ENCODE results near the gene ARMH2. TPM values are rescaled to one million over a fixed set of nuclear protein-coding genes. Genes with fewer than 3 reads are reported as not detected.
A peak's percentile ranks its signal among the peaks of the same experiment; 100 is the strongest.

Gene ARMH2
- total RNA-seq, 1 donor: 0.54 TPM

DNA sequence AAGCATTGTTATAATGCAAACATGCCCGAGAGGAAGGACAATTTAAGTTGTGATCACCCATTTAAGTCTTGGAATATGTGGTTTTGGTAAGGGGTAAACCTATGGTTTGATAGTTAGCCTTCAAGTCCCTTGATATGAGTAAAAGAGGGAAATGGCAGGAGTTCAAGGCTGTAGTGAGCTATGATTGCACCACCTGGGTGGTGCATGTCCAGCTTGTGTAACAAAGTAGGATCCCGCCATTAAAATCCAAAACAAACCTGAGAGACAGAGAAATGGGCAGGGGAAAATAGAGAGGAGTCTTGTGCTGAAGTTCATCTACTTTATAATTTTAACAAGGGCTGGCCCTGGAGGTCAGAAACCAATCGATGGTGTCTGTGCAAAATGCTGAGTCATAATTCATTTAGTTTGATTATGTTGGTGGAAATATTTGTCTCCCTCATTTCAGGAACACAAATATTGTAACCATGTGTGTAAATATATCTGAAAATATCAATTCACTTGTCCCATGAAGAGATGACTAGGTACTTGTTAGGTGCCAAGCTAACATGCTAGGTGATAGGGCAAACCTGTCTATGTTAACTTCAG lies 23.2 kb upstream of the ARMH2 start:
- DNase-seq (ENCODE audit: low read depth in 2 of 3, low spot score in 2 of 3): no peak

DNA sequence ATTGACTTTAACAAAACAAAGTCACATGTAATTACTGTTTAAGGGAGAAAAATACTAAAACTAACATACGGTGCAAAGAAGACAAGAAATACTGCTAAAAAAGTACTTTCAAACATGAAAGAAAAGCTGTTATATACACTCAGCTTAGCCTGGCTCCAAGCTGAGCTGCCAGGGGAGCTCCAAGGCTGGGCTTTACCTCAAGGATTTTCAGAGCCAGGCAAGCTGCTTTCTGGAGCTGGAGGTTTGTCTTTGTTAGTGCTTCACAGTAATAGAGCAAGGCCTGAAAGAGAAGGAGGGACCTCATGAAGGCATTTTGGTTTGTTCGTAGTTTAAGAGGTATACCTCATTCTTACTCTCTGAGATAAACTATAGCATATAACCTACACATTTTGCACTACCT lies 19.6 kb upstream of the ARMH2 start:
- no peak for DNase-seq (ENCODE audit: low read depth in 2 of 3, low spot score in 2 of 3)

DNA sequence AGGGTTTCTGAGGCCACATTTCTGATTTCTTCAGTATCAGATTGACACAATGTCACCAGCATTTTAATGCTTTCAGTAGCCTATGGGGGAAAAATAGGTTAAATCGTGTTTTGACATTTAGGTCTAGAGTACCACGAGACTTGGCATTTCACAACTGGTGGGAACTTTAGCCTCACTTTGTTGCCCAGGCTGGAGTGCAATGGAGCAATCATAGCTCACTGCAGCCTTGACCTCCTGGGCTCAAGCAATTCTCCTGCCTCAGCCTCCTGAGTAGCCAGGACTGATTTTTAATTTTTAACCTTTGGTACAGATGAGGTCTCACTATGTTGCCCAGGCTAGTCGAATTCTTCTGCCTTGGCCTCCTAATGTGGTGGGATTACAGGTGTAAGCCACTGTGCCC lies 11.0 kb upstream of the ARMH2 start:
- DNase-seq (ENCODE audit: low read depth in 2 of 3, low spot score in 2 of 3): no peak

DNA sequence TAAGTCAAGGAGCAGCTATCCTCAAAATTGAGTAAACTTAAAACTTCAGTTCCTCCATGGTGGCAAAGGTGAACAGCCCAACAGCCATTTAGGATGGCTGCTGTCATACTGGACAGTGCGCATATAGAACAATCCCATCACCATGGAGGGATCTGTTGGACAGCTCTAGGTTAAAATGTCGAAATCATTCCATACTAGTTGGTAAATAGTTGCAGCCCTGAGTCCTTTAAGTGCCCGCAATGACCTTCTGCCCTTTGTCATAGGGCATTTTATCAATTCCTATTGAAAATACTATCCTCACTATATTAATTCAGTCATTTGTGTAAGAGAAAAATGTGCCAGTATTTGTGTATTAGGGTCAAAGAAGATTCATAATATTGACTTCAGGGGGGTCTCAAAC lies 8.9 kb upstream of the ARMH2 start:
- no peak for DNase-seq (ENCODE audit: low read depth in 2 of 3, low spot score in 2 of 3)

DNA sequence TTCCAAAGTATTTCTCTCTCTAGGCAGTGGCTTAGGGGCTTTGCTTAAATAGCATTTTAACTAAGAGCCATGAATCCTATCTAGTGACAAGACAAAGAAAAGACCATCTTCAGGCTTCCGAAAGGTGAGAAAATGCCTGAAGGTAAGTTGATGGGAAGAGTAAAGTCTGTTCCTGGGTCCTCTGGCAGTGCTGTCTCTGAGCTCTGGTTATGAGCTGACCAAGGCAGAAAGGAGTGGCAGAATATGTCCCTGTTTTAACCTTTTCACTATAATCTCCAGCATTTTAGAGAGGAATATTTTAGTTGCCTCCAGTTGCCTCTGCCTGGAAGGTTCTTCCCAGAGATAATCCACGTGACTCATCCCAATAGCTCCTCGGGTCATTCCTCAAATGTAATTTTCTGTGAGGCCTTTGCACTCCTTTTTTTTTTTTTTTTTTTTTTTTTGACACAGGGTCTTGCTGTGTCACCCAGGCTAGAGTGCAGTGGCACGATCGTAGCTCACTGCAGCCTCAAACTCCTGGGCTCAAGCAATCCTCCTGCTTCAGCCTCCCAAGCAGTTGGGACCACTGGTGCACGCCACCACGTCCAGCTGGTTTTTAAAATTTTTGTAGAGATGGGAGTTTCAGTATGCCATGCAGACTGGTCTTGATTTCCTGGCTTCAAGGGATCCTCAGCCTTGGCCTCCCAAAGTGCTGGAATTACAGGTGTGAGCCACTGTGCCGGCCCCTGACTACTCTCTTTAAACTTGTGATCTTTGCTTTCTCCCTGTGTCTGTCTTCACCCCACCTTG lies 3.7 kb upstream of the ARMH2 start:
- no peak for DNase-seq (ENCODE audit: low read depth in 2 of 3, low spot score in 2 of 3)

DNA sequence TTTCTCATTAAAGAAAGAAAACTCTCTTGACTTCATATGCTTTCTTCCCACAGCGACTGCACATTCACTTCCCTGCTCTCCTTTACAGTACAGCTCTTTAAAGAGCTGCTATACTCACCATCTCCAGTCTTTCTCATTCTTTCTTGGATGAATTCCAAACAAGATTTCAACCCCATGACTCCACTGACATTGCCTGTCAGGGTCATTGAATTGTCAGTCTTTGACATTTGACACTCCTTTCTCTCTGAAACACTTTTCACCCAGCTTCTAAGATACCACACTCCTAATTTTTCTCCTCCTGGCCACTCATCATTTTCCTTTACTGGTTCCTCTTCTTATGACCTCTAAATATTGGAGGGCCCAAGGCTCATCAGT lies 811 bp upstream of the ARMH2 start:
- no peak for DNase-seq (ENCODE audit: low read depth in 2 of 3, low spot score in 2 of 3)

DNA sequence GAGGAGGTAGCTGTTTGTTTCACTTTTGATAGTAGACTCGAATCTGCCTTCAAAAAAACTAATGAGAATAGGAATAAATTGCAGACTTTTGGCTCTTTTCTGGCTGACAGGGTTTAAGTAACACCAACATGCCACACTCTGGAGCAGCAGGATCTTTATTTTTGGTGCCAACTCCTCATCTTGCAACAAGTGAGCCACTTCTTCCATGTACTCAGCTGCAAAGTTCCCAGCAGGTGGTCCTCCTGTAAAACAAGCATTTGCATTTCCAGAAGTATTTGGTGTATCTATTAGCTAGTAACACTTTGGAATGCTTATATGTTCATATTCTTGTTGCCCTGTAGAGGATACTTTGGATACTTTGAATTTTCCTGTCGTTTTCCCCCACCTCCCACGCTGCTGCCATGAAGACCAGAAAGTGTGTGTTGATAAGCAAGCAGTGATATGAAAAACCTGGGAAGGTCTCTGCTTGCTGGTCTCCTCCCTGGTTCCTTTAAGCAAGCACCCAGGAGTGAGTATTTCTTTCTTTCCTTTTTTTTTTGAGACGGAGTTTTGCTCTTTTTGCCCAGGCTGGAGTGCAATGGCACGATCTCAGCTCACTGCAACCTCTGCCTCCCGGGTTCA lies 1.0 kb downstream of the ARMH2 start:
- DNase-seq (ENCODE audit: low read depth in 2 of 3, low spot score in 2 of 3): no peak

DNA sequence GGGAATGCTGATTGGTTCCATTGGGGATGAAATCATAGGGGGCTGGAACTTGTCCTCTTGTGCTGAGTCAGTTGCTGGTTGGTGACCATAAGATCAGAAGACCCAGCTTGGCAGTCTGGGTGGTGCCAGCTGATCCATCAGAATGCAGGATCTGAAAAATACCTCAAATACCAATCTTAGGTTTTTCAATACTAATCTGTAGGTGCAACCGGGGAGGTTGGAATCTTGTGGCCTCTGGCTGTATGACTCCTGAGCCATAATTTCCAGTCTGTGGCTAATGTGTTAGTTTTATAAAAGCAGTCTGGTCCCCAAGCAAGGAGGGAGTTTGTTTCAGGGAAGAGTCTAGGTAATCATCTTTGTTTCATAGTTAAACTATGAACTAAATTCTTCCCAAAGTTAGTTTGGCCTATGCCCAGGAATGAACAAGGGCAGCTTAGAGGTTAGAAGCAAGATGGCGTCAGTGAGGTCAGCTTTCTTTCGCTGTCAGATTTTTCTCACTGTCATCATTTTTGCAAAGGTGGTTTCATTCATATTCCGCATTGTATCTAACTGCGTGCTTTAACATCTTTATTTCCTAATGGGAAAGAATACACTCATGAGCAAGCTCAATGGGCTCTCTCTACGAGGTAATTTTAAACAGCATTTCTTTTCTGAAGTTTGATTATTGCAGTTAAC lies 2.0 kb downstream of the ARMH2 start:
- no peak for DNase-seq (ENCODE audit: low read depth in 2 of 3, low spot score in 2 of 3)

DNA sequence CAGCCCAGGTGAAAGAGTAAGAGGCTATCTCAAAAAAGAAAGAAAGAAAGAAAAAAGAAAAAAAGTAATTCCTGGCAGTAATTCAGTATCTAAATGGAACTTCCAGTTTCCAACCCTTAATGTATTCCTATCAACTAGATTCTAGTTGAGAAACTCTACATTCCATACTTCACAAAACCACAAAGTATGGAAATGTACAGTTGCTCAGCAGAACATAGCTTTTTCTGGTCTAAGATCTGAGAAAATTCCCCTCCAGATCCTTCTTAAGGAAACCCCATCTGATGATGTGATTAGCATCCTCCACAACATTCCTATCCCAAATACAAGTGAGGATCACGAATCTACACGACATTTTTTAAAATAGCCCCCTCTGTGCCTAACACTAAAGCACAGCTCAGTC lies 3.6 kb downstream of the ARMH2 start:
- no peak for DNase-seq (ENCODE audit: low read depth in 2 of 3, low spot score in 2 of 3)

DNA sequence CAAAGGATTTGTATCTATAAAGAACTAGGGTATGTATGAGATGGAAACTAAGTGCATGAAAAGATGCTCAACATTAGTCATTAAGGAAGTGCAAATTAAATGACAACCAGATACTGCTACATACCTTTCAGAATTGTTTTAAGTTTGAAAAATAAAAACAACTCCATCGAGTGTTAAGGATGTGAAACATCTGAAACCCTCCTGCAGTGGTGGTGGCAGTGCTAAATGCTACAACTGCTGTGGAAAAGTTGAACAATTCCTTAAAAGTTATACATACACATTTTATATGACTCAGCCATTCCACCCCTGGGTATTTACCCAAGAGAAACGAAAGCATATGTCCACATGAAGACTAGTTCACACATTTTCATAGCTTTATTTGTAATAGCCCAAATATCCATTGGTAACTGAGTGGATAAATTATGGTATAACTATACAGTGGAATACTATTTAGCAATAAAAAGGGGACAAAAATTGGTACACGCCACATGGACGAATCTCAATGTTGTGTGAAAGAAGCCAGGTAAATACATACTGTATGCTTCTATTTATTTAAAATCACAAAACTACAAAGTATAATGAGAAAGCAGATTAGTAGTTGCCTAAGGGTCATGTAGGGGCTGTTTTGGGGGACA lies 10.6 kb downstream of the ARMH2 start:
- DNase-seq (ENCODE audit: low read depth in 2 of 3, low spot score in 2 of 3): no peak

DNA sequence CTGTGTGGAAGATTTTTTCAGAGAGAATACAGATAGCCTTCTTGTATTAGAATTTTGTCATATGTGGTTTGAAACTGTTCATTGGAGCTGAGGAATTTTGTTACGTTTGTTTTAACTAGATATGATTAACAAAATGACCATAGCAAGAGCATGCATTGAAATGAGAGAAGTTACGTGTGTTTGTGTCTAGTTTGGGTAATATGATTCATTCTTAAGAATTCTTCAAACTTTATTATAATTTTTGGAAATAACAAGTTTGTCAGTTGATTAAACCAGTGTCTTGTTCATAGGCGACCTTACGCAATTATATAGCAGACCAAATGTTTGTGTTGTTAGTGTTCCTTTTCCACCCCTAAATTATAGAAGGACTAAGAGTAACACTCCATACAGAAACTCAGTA lies 18.5 kb downstream of the ARMH2 start:
- no peak for DNase-seq (ENCODE audit: low read depth in 2 of 3, low spot score in 2 of 3)

DNA sequence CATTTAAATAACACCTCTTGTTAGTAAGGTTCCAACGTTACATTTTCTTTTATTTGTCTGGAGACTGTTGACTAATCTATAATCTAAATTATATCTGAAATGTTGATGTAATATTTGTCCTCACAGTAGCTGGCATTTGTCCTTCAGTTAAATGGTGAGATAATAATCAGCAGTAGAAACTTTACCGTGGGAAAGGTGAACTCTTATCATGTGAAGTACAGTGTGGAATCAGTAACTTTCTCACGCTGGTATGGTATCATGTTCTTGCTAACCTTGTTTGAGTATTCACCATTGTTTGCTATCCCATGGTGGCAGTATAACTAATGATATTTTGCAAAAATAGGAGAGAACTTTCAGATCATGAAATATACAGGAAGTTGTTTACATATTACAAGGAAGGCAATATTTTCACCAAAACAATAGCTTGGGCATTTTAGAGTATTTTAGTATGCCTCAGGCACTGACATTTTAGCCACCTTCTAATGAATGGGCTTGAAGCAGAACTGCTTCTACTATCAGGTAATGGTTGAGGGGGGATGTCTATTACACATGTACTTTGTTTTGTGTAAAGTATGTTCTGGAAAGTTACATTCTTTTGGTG lies 19.2 kb downstream of the ARMH2 start:
- no peak for DNase-seq (ENCODE audit: low read depth in 2 of 3, low spot score in 2 of 3)

DNA sequence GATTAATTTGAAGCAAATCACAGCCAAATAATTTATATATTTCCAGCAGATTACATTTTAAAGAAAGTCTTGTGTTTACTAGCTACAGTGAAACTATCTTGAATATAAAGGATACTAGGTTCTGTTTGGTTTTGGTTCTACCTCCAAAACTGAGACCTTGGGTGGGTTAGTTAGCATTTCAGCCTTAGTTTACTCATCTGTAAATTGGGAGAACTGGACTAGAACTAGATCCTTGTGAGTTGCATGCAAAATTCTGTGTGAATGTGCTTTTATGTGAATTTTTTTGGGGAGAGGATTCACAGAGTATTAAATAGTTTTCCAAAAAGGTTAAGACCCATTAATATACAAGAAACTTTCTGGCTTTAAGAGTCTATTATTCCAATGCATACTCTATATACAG lies 19.8 kb downstream of the ARMH2 start:
- no peak for DNase-seq (ENCODE audit: low read depth in 2 of 3, low spot score in 2 of 3)

DNA sequence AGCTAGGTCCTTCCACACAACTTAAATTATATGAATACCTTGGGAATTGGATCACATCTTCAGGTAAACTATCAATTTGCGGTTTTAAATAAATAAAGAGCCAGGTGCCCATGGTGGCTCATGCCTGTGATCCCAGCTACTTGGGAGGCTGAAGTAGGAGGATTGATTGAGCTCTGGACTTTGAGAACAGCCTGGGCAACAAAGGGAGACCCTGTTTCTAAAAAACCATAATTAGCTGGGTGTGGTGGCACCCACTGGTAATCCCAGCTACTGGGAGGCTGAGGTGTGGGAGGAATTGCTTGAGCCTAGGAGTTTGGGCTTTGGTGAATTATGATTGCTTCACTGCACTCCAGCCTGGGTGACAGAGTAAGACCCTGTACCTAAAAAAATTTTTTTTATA lies 20.6 kb downstream of the ARMH2 start:
- no peak for DNase-seq (ENCODE audit: low read depth in 2 of 3, low spot score in 2 of 3)

DNA sequence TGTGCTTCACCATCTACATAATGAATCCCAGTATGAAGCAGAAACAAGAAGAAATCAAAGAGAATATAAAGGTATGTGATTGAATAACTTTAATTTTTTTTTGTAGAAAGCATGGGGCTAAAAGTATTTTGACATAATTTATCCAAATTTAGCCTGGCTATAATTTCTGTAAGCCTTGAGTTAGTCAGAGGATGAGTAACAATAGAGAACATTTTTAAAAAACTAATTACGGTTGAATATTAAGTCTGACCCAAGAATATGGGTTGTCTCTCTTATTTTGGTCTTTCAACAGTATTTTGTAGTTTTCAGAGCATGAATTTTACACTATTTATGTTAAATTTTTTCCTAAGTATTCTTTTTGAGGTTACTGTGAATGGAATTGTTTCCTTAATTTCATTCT lies 21.5 kb downstream of the ARMH2 start:
- DNase-seq (ENCODE audit: low read depth in 2 of 3, low spot score in 2 of 3): no peak

DNA sequence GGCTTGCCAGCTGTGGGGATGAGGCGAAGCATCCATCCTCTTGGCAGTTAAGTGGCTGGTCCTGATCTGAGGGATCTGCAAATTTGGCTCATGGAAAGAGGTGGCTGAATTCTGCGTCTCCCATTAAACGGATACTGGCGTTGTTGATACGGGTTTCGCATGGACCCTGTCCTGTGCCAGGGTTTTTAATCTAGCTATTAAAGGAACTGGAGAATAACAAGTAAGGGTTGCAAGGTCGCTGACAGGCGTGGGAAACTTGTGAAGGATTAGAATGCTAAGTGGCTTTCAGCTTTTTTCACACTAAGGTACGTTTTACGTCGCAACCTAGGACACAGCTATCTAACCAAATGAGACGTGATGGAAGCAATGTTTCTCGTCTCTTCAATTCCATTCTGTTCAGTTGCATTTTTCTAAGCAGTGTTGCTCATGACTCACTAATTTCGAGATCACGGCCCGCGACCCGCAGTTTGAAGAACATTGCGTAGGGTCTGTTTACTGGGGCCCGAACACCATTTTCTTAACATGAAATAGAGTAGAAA lies 23.1 kb downstream of the ARMH2 start:
- peak in 2 of 3 donors; percentile 13 to 26 for DNase-seq (ENCODE audit: low read depth in 2 of 3, low spot score in 2 of 3)

DNA sequence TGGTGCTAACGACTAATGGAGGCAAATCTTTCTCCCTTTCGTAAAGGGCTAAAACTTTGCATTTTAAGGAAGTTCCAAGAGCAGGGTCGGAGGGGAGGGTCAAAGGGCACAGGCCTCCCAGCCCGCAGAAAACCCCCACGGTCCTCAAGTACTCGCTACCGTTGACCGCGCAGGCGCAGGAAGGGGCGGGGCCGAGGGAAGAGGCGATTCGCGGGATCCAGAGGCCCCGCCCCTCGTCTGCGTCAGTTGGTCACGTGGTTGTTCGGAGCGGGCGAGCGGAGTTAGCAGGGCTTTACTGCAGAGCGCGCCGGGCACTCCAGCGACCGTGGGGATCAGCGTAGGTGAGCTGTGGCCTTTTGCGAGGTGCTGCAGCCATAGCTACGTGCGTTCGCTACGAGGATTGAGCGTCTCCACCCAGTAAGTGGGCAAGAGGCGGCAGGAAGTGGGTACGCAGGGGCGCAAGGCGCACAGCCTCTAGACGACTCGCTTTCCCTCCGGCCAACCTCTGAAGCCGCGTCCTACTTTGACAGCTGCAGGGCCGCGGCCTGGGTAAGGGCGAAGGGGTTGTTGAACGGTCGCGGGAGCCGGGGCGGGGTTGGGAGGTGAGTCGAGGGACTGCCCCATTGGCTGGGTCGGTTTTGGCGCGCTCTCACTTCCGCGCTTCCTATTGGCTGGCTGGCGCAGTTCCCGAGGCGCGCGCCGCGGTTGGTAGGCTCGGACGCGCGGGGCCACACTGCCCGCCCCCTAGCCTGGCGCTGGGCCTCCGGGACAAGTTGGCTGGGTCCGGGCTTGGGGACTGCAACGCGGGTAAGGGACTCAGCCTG lies 23.8 kb downstream of the ARMH2 start, which contains the start of gene GMNN:
TSS of gene GMNN (plus strand) at position 242 of the 824 bp plus-strand sequence. CDS start 2,310 bp downstream, outside the sequence.
- DNase-seq (ENCODE audit: low read depth in 2 of 3, low spot score in 2 of 3): peak; percentile 95 to 98 (median 97)

DNA sequence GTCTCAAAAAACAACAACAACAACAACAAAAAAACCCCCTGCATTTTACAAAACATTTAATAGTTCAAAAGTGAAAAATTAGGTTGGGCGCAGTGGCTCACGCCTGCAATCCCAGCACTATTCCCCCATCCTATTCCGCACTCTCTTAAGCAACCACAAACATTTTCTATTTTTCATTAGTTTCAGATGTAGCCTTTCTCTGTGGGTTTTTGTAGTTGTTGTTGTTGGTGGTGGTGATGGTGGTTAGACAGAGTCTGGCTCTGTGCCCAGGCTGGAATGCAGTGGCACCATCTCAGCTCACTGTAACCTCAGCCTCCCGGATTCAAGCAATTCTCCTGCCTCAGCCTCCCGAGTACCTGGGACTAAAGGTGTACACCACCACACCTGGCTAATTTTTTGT lies 30.4 kb downstream of the ARMH2 start:
- DNase-seq (ENCODE audit: low read depth in 2 of 3, low spot score in 2 of 3): no peak

DNA sequence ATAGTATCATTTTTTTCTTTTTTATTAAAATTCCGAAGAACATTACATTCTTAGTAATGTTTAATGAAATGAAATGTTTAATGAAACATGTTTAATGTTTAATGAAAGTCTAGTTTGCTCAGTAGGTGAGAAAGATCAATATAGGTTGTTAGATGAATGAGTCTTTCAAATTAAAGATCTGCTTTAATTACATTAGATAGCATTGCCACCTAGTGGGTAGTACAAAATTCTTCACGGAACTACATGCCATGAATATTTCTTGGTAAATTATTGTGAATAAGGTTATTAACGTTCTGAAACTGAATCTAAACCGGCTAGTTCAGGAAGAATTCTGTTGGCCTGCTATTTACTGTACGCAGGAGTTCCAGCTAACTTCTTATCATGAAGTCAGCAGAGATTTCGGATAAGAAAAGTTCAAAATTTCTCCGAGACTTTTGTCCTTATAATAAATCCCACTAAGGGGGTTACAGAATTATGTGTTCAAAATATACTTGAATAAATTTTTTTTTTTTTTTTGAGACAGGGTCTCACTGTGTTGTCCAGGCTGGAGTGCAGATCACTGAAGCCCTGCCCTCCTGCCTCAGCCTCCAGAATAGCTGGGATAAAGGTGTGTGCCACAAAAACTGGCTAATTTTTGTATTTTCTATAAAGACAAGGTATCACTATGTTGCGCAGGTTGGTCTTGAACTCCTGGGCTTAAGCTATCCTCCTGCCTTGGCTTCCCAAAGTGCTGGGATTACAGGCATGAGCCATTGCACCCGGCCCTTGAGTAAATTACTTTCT lies 31.8 kb downstream of the ARMH2 start:
- DNase-seq (ENCODE audit: low read depth in 2 of 3, low spot score in 2 of 3): peak in 1 of 3 donors; percentile 66

All from hematopoietic multipotent progenitor cell (in vitro differentiated cells).